Measurements from ENCODE around the gene TMEM131L. TPM values are rescaled to one million over a fixed set of nuclear protein-coding genes. Genes with fewer than 3 reads are reported as not detected.

Gene TMEM131L
- total RNA-seq, 1 donor from 2014 or later, result 11.7 TPM

Other genes starting within 250 kb of the TMEM131L start
- gene MND1, start 121.7 kb upstream of the TMEM131L start, total RNA-seq, result 0.40 and 2.8 TPM in 2 replicates
- gene TLR2, start 217.9 kb downstream of the TMEM131L start, total RNA-seq, result 0.44 and 1.2 TPM in 2 replicates

All from lung microvascular endothelial cell (primary cell).